Endothelial cell of umbilical vein (primary cell): Measurements from ENCODE around the gene LZTS2. TPM values are rescaled to one million over a fixed set of nuclear protein-coding genes. Genes with fewer than 3 reads are reported as not detected.

ENCODE experiments used
- BruUV-seq: library from RNA; stranded (reverse); fragments of 400-500 nt; replicated peaks from 2 replicates; lab custom pipeline; 2021; lab: Mats Ljungman, UMichigan
- CTCF ChIA-PET: fragments of 300-600, 350-600 bp; sonication (Branson Sonifier 250); formaldehyde crosslinking; loops from one replicate; lab custom pipeline; 2021; ENCODE audit warnings: antibody characterized with exemption, inconsistent platforms; lab: Charles Lee
- POLR2A ChIA-PET: fragments of 300-600, 350-600 bp; sonication (Branson Sonifier 250); formaldehyde crosslinking; loops from one replicate; lab custom pipeline; 2021; ENCODE audit warnings: antibody characterized with exemption, inconsistent platforms; lab: Charles Lee
- DNase-seq: peaks from one replicate; pipeline ENCODE4 v3.0.0-alpha.2; 2011; ENCODE audit warnings: low read depth, low spot score
- FAIRE-seq: peaks from 2 replicates; lab custom pipeline; 2011; peaks lifted over from hg19 to GRCh38; lab: Jason Lieb, UNC
- H2AFZ ChIP-seq: 2 replicates; pipeline ENCODE4 v1.6.0; 2012; ENCODE audit warnings: low read depth, low read length, control low read depth, inconsistent platforms
- H3K27ac ChIP-seq: 2 replicates; pipeline ENCODE4 v1.5.1; 2011; ENCODE audit warnings: low read depth, mild to moderate bottlenecking, control low read depth, low read length, moderate library complexity; ENCODE audit not compliant: insufficient read depth
- H3K27me3 ChIP-seq, 2 experiments: 2 replicates each; pipeline versions ENCODE4 v1.6.0 to v1.6.1; 2011; ENCODE audit warnings: low read length in 2 of 2, mixed read lengths in 1 of 2; ENCODE audit not compliant: control insufficient read depth in 2 of 2, insufficient read depth in 2 of 2
- H3K36me3 ChIP-seq, 2 experiments: 2 replicates in 1 of 2; 3 replicates in 1 of 2; pipeline ENCODE4 v1.5.1; 2011; ENCODE audit warnings: low read length in 2 of 2, mild to moderate bottlenecking in 1 of 2, moderate library complexity in 1 of 2; ENCODE audit not compliant: control insufficient read depth in 2 of 2, insufficient read depth in 2 of 2; ENCODE audit errors: extremely low read depth in 1 of 2
- H3K4me1 ChIP-seq: 3 replicates; pipeline ENCODE4 v1.5.1; 2011; ENCODE audit warnings: mild to moderate bottlenecking, low read length; ENCODE audit not compliant: control insufficient read depth, insufficient read depth; ENCODE audit errors: extremely low read depth
- H3K4me2 ChIP-seq: 2 replicates; pipeline ENCODE4 v1.6.1; 2011; ENCODE audit warnings: low read length, control low read depth, mixed read lengths; ENCODE audit not compliant: insufficient read depth
- H3K4me3 ChIP-seq, 3 experiments: fragments of 200-600 bp in 1 of 3; sonication (generic), shearing (Covaris generic) in 1 of 3; replicated peaks in 1 of 3; 2 replicates each; pipeline ENCODE4 v1.5.1; 2011 to 2016; ENCODE audit warnings: control low read depth in 3 of 3, low read length in 3 of 3, mild to moderate bottlenecking in 2 of 3, inconsistent platforms in 1 of 3, low read depth in 1 of 3, moderate library complexity in 1 of 3; ENCODE audit not compliant: insufficient read depth in 1 of 3
- H3K79me2 ChIP-seq: 2 replicates; pipeline ENCODE4 v1.6.0; 2012; ENCODE audit warnings: low read length, inconsistent platforms; ENCODE audit not compliant: control insufficient read depth, insufficient read depth
- H3K9ac ChIP-seq: replicated peaks from 2 replicates; pipeline ENCODE3; 2011; ENCODE audit warnings: low read length, control low read depth; ENCODE audit not compliant: insufficient read depth; ENCODE audit errors: extremely low read depth
- H3K9me1 ChIP-seq: replicated peaks from 3 replicates; pipeline ENCODE4 v1.6.0; 2011; ENCODE audit warnings: mild to moderate bottlenecking, low read length; ENCODE audit not compliant: control insufficient read depth, insufficient read depth; ENCODE audit errors: extremely low read depth
- H3K9me3 ChIP-seq: replicated peaks from 2 replicates; pipeline ENCODE4 v1.5.1; 2012; ENCODE audit warnings: low read length, inconsistent platforms; ENCODE audit not compliant: control insufficient read depth, insufficient read depth
- H4K20me1 ChIP-seq: replicated peaks from 2 replicates; pipeline ENCODE3; 2011; ENCODE audit warnings: mild to moderate bottlenecking, low read length; ENCODE audit not compliant: control insufficient read depth, insufficient read depth; ENCODE audit errors: extremely low read depth
- EZH2 ChIP-seq: IDR thresholded peaks from 2 replicates; pipeline ENCODE4 v1.6.1; 2012; ENCODE audit warnings: borderline replicate concordance, low read depth, mild to moderate bottlenecking, moderate library complexity, low read length, inconsistent platforms; ENCODE audit not compliant: severe bottlenecking
- FOS ChIP-seq: IDR thresholded peaks from 2 replicates; pipeline ENCODE4 v1.6.1; 2011; ENCODE audit warnings: mild to moderate bottlenecking, low read length, moderate library complexity, borderline replicate concordance; ENCODE audit not compliant: insufficient read depth
- GATA2 ChIP-seq: IDR thresholded peaks from 2 replicates; pipeline ENCODE4 v1.7.0; 2011; ENCODE audit warnings: low read depth, mild to moderate bottlenecking, moderate library complexity, mixed read lengths, low read length; ENCODE audit not compliant: insufficient read length, insufficient read depth
- JUN ChIP-seq: IDR thresholded peaks from 2 replicates; pipeline ENCODE4 v1.6.1; 2011; ENCODE audit warnings: borderline replicate concordance, low read depth; ENCODE audit not compliant: insufficient read length, insufficient read depth
- MYC ChIP-seq: IDR thresholded peaks from one replicate; pipeline ENCODE4 v1.6.1; 2011; ENCODE audit warnings: mild to moderate bottlenecking, low read depth, low read length
- POLR2A ChIP-seq: IDR thresholded peaks from 2 replicates; pipeline ENCODE4 v1.6.1; 2012; ENCODE audit warnings: low read depth, mild to moderate bottlenecking, control low read depth, low read length
- POLR2AphosphoS5 ChIP-seq: IDR thresholded peaks from 2 replicates; pipeline ENCODE4 v1.6.1; 2012; ENCODE audit warnings: low read depth, mild to moderate bottlenecking, control low read depth, low read length, moderate library complexity; ENCODE audit not compliant: insufficient read depth
- dilution Hi-C: fragments of 300-500 bp; cut with MboI; formaldehyde crosslinking; loops from one replicate; pipeline ENCODE4 v1.15.0; 2019; ENCODE audit warnings: low sequenced_read_pairs; ENCODE audit not compliant: extremely low pct_ligation_motif_present
- intact Hi-C: fragments of 100-400 bp; cut with micrococcal nuclease; formaldehyde crosslinking; loops from one replicate; pipeline ENCODE4 v1.10.0; 2022
- polyA plus RNA-seq, 4 experiments: library from polyadenylated mRNA; depleted of rRNA in 3 of 4; stranded (reverse) in 3 of 4; unstranded in 1 of 4; fragments of >200 nt; gene quantifications; 2 replicates each; pipeline versions ENCODE4 v1.2.1 to v1.2.3, GENCODE V29; 2011 to 2012; ENCODE audit warnings: missing spikeins in 1 of 4
- total RNA-seq: library from RNA; stranded (reverse); gene quantifications from 2 replicates; pipeline ENCODE4 v1.2.3, GENCODE V29; 2021
- TF ChIP-seq, protein P1 (sequence below): IDR thresholded peaks from 2 replicates; pipeline ENCODE4 v1.6.1; 2011; ENCODE audit not compliant: insufficient read depth, insufficient read length
- TF ChIP-seq, protein P2 (sequence below), 2 donors: IDR thresholded peaks; 1 replicate in 1 of 2; 2 replicates in 1 of 2; pipeline ENCODE4 v1.5.1; 2011; ENCODE audit warnings: low read length in 2 of 2, mild to moderate bottlenecking in 2 of 2, moderate library complexity in 2 of 2, control low read depth in 1 of 2, inconsistent platforms in 1 of 2, low read depth in 1 of 2; ENCODE audit not compliant: insufficient read depth in 1 of 2; ENCODE audit errors: extremely low read depth in 1 of 2

The LZTS2 gene
- total and polyA plus RNA-seq, 2 donors (not counting 3 experiments of a cell fraction or from before 2014, with no cell fraction given) = 70.8 to 79.5 TPM

- POLR2A ChIA-PET = no interaction called here
- H3K9me3 ChIP-seq = no peaks in the 10 kb centered on the region
- FAIRE-seq = no peak
Observed at GRCh38 chr10:101036726-101037125, 37.1 kb downstream of the LZTS2 start.

More at GRCh38 chr10:101036726-101037125, 37.1 kb downstream of the LZTS2 start:
- intact Hi-C loops = no loop called here
- H3K4me3 ChIP-seq = no peak overlapping the region
- no peak for DNase-seq
- H3K36me3 ChIP-seq = peaks cover 18 to 46% of the 10 kb centered on the region in 2 experiments
- BruUV-seq = no TSS peak
- dilution Hi-C loops = no loop called here
- no peak overlapping the region for H2AFZ ChIP-seq
- H3K9me1 ChIP-seq = no peaks in the 10 kb centered on the region
- no peak overlapping the region for H3K9ac ChIP-seq
- TF ChIP-seq JUN (no peak), GATA2 (no peak), EZH2 (no peak), FOS (no peak), MYC (no peak), POLR2AphosphoS5 (no peak), POLR2A (no peak)
- TF ChIP-seq, protein P1, sequence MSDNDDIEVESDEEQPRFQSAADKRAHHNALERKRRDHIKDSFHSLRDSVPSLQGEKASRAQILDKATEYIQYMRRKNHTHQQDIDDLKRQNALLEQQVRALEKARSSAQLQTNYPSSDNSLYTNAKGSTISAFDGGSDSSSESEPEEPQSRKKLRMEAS = no peak
- TF ChIP-seq, protein P2, sequence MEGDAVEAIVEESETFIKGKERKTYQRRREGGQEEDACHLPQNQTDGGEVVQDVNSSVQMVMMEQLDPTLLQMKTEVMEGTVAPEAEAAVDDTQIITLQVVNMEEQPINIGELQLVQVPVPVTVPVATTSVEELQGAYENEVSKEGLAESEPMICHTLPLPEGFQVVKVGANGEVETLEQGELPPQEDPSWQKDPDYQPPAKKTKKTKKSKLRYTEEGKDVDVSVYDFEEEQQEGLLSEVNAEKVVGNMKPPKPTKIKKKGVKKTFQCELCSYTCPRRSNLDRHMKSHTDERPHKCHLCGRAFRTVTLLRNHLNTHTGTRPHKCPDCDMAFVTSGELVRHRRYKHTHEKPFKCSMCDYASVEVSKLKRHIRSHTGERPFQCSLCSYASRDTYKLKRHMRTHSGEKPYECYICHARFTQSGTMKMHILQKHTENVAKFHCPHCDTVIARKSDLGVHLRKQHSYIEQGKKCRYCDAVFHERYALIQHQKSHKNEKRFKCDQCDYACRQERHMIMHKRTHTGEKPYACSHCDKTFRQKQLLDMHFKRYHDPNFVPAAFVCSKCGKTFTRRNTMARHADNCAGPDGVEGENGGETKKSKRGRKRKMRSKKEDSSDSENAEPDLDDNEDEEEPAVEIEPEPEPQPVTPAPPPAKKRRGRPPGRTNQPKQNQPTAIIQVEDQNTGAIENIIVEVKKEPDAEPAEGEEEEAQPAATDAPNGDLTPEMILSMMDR (IDR thresholded peaks at IDR 0.05; ENCODE audit: extremely low read depth in 1 of 2, insufficient read depth in 1 of 2, low read depth in 1 of 2, low read length in 2 of 2) = no peak
- peaks cover 11% of the 10 kb centered on the region for H3K79me2 ChIP-seq
- H3K4me1 ChIP-seq = peaks cover 10% of the 10 kb centered on the region
- no peaks in the 10 kb centered on the region for H3K27me3 ChIP-seq
- H3K27ac ChIP-seq = no peak overlapping the region
- no peaks in the 10 kb centered on the region for H4K20me1 ChIP-seq
- H3K4me2 ChIP-seq = no peak overlapping the region
- CTCF ChIA-PET = interaction anchor here (0.7 to 9.9 kb wide), 2 partner anchors 15 to 22 kb away, joined by 3 to 104 read pairs; no protein-coding TSS in a partner anchor
